GM19468 (cell line): Measurements from ENCODE around the gene PPFIBP1.
A peak's percentile ranks its signal among the peaks of the same experiment; 100 is the strongest.

Experiments used
- ATAC-seq: cut with Tn5 transposase; IDR thresholded peaks from one replicate; pipeline ENCODE4 v1.9.1; 2021; ENCODE audit warnings: mild to moderate bottlenecking, moderate library complexity, moderate number of reproducible peaks; ENCODE audit not compliant: unreplicated experiment; ENCODE audit errors: extremely low read depth

PPFIBP1 gene

DNA sequence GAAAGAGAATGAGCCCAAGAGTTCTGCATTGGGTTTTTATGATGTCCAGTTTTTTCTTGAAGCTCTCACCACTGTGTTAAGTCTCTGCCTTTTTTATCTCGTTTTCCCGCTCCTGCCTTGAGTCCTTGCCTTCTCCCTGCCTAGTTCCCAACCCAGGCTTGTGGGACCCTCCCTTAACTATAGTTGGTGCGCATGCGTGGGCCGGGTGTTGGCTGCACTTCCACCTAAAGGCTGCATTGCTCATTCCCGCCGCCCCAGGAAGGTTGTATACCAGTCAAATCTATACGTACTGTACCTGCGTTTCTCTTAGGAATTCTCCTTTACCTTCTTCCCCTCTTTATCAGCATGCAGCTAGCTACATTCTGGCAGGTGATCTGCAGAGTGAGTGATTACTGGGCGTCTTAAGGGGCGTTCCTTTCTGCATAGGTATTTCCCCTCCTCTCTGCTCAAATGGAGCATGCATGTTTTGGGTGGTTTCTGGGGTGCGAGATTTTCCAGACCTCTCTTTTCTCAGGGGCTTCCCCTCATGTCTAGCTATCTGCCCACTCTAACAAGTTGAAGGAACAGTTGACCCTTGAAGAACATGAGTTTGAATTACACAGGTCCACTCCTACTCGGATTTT lies 165.7 kb downstream of the PPFIBP1 start:
- ATAC-seq = no peak

DNA sequence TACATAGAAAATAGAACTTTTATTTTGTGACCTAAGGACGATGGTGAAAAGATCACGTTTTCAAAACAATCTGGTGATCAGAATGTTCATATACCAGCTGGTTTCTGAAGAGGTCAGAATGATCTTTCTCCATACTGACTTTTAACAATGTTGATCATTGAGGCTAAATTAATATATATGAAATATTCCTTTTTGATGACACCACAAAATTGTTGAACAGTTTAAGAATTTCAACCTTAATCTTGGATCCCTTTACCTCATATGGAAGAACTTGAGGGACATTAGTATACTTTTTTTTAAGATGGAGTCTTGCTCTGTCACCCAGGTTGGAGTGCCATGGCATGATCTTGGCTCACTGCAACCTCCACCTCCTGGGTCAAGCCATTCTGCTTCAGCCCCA lies 169.4 kb downstream of the PPFIBP1 start:
- no peak for ATAC-seq

DNA sequence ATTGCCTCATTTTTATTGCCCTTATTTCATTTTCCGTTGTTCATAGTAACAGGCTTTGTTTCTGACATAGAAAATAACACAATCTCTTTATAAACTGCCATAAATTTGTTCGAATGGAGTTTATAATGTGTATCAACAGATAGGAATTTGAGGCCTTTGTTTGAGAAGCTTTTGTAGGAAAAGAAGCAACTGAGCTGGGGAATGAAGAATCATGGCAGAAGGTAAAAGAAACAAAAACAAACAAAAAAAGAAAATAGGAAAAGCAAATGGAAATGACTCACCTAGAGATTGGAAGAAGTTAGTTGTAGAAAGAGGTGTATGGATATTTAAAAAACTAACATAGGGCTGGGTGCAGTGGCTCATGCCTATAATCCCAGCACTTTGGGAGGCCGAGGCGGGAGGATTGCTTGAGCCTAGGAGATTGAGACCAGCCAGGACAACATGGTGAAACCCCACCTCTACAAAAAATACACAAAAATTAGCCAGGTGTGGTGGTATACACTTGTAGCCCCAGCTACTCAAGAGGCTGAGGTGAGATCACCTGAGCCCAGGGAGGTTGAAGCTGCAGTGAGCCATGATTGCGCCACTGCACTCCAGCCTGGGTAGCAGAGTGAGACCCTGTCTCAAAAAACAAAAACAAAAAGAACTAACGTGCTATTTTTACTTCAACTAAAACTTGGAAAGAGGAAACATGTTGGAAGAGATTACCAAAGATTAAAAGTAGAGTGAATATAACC lies 171.7 kb downstream of the PPFIBP1 start:
- no peak for ATAC-seq

DNA sequence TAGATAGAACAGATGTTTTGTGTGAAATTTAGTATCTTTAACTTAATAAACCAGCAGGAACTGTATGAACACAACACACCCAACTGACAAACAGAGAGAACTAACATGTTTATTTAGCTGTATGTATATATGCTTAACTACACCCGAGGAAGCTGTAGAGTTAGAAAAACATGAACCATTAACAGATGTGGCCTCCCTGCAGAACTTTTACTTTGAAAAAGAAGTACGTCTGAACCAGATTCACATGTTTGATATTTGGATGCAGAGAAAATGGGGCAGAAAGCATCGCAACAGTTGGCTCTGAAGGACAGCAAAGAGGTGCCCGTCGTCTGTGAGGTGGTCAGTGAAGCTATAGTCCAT lies 172.3 kb downstream of the PPFIBP1 start, which contains the start of gene REP15:
Gene REP15, plus strand, starts transcription at position 155 of the 360 bp plus-strand sequence. Its CDS starts 116 bp downstream, at position 271.
- no peak for ATAC-seq

DNA sequence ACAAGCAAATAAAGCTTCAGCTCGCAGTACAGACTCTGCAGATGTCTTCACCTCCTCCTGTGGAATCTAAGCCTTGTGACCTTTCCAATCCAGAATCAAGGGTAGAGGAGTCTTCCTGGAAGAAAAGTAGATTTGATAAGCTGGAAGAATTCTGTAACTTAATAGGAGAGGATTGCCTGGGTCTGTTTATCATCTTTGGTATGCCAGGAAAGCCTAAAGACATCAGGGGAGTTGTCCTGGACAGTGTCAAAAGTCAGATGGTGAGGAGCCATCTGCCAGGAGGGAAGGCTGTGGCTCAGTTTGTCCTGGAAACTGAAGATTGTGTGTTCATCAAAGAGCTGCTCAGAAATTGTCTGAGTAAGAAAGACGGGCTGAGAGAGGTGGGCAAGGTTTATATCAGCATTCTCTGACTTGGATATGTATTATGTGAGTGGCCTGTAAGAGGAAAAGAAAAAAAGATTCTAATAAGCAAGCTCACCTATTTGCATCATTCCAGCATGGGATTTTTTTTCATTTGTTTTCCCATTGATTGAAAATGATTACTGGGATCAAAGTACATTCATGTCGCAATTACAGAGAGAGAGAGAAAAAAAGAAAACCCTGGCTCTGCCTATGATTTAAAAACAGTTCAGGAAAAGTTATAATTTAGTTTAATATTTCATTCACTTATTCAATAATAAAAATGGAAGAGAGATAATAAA lies 173.0 kb downstream of the PPFIBP1 start:
- ATAC-seq = no peak

DNA sequence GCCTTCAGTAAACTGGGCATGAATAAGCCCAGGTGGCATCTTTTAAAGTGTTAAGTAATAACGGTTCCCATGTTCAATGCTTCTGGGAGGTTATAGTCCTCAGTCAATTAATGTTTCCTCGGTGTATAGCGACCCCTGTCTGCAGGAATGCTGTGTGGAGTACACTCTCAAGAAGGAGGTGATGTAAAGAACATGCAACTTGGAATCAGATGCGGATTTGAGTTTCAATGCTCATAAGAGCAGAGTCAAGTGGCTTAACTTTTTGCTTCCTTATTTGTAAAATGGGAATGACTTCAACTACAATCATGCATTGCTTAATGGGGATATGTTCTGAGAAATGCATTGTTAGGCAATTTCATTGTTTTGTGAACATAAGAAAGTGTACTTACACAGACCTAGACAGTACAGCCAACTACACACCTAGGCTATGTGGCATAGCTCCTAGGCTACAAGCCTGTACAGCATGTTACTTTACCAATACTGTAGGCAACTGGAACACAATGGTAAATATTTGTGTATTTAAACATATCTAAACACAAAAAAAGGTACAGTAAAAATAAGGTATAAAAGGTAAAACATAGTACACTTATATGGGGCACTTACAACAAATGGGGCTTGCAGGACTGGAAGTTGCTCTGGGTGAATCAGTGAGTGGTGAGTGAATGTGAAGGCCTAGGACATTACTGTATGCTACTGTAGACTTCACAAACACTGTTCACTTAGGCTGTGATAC lies 179.9 kb downstream of the PPFIBP1 start:
- ATAC-seq = peak; percentile 62

DNA sequence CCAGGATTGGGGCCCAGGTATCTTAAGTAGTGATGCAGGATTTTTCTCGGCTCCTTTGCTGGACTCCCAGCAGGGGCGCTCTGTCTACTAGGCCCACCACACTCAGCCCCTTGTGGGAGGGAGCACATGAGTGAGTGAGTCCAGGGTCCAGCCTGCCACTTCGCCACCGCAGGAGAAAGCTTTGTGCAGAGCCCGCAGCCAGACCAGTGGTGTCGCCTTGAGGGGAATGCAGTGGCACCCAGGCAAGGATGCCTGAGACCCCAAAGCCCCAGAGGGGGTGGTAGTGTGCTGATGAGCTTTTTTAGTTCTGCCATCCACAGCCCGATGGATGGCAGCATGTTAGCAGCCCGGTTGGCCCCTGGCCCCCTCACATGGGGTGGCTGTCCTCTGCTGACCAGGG lies 181.3 kb downstream of the PPFIBP1 start:
- no peak for ATAC-seq

DNA sequence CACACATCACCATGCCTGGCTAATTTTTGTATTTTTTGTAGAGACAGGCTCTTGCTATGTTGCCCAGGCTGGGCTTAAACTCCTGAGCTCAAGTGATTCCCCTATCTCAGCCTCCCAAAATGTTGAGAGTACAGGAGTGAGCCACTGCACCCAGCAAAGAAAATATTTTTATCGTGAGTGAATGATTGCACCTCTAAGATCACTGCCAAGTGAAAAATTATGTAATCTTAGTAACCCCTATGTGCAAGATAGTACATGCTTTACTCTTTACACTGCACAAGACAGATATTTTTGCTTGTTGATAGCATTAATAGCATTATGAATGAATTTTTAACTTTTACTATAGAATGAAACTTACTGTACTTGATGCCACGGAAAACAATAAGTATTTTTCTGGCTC lies 183.2 kb downstream of the PPFIBP1 start:
- ATAC-seq = no peak

DNA sequence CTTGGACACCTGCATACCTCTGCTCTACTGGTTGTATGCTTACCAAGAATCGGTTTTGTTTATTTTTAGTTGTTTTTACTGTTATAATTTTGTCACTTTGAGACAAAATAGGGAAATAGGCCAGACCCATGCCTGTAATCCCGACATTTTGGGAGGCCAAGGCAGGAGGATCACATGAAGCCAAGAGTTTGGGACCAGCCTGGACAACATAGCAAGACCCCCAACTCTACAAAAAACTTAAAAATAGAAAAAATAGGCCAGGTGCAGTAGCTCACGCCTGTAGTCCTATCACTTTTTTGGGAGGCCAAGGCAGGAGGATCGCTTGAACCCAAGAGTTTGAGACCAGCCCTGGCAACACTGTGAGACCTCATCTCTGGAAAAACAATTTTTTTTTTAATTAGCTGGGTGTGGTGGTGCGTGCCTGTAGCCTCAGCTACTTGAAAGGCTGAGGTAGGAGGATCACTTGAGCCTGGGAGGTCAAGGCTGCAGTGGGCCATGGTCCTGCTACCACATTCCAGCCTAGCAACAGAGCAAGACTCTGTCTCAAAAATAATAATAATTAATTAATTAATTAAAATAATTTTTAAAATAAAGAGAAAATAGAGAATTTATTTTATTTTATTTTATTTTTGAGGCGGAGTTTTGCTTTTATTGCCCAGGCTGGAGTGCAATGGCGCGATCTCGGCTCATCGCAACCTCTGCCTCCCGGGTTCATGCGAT lies 185.4 kb downstream of the PPFIBP1 start:
- ATAC-seq = no peak

DNA sequence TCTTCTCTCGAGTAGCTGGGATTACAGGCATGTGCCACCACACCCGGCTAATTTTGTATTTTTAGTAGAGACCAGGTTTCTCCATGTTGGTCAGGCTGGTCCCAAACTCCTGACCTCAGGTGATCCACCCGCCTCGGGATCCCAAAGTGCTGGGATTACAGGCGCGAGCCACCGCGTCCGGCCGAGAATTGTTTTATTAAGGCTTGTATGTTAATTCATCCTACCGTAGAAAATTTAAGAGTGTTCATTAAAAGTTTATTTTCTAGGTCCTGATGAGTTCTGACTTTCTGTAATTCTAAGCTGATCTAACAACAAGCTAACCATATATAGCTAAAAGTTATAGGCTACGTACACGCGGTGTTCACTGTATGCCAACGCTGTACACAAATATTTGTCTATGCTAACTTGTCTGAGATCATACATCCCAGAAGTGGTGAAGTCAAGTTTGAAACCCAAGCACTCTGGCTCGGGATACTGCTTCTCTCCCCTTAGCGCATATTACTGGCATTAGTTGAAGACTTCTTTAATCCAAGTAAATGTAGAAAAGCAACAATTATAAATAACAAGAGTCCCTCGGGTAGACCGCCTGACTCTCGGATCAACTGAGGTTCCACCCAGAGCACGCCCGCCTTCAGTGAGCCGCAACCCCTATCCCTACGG lies 186.1 kb downstream of the PPFIBP1 start:
- ATAC-seq = peak; percentile 17

DNA sequence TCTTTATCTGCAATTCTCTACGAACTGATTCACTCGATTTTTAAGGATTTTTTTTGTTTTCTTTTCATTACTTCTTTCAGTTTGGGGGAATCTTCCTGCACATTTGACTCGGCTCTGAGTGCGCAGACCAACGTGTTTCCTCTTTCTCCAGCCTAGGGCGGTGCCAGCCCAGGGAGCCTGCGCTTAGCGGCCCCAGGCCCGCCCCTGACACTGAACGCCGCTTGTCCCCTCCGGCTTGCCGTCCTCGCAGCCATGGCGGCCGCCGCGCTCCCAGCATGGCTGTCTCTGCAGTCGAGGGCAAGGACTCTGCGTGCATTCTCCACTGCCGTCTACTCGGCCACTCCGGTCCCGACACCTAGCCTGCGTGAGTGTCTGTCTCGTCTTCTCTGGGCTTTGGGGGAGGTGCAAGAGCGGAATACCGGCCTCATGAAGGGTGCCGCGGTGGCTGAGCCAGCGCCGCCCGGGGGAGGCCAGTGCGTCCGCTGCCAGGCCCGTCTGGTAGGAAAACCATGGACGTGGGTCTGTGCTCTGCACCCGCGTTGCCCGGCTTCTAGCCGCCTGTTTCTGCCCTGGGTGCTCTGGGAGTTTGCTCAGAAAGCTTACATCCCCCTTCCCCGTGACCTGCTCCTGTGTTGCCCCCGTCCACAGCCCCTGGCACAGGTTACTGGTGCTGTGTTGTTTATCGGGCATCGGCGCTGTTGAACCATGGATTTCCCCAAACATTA lies 186.7 kb downstream of the PPFIBP1 start, which contains the start of gene MRPS35:
Gene MRPS35, plus strand, starts transcription at position 241 of the 725 bp plus-strand sequence. Its CDS starts 12 bp downstream, at position 253.
- peak; percentile 59 for ATAC-seq

DNA sequence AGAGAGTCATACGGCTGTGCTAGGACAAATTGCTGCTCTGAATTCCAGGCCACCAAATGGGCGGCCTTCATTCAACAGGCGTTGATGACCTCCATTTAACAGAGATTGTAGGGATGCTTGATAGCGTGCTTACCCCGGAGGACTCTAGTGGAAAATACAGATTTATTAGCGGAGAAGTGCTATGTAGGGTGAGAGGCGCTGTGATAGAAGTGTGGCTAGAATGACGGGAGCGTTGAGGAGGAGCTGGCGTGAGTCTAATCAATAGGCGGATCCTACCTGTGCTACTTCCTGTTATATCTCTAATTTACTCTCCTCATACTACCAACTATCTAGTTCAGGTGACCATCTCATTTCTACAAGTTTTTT lies 187.3 kb downstream of the PPFIBP1 start:
- ATAC-seq = no peak

DNA sequence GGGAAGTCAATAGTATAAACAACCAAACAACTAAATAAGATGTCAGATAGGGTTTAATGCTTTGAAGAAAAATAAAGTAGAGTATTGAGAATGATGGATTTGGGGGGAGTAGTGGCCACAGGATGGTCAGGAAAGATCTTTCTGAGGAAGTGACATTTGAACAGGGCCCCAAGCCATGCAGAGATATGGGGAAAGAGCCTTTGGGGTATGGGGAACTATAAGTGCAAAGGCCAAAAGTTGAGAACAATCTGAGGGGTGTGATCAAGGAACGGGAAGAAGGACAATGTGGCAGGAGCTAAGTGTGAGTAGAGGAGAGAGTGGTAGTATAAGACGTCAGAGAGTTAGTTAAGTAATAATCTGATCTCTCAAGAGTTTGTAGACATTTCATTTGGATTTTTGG lies 188.0 kb downstream of the PPFIBP1 start:
- ATAC-seq = no peak

DNA sequence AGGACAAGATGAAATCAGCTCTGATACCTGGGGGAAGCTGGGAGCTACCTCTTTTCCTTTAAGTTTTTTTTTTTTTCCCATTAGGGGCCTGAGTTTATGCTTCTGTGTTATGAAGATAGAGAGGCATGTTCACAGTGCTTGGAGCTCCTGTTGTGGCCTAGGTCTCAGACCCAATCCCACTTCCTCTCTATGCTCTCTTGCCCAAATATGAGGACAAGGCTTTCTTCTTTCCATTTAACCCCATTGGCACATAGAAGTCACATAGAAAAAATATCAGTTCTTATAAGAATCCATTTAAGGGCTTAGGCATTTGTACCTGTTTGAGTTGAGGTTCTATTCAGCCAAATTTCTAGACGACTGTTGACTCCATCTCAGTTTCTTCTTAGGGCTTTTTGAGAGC lies 199.2 kb downstream of the PPFIBP1 start:
- ATAC-seq = no peak

DNA sequence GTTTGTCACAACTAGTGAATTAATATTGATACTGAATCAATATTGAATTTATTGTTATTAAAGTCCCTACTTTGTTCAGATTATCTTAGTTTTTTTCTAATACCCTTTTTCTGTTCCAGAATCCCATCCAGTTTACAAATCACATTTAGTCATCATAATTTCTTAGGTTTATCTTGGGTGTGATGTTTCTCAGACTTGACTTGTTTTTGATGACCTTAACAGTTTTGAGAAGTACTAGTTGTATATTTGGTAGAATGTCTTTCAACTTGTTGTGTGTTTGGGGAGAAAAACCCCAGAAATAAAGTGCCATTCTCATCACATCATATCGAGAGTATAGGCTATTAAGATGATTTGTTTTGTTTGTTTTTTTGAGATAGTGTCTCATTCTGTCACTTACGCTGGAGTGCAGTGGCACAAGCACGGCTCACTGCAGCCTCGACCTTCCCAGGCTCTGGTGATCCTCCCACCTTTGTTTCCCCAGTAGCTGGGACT lies 206.1 kb downstream of the PPFIBP1 start:
- no peak for ATAC-seq

DNA sequence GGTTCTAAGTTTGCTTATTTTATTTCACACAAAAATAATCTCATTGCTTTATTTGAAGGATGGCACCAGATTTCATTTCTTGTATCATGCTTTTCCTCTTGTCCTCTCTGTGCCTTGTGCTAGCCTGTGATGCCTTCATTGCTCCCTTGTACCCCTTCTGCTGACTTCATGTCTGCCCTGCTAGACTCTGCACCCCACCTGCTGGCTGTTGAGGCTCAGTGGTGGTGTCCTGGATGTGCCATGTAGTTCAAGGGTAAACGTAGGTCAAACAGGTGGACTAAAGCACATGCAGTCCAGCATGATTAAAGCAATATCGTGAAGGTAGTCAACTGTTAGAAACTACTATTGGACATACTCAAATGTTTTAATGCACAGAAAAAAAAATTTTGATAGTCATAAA lies 208.3 kb downstream of the PPFIBP1 start:
- no peak for ATAC-seq

DNA sequence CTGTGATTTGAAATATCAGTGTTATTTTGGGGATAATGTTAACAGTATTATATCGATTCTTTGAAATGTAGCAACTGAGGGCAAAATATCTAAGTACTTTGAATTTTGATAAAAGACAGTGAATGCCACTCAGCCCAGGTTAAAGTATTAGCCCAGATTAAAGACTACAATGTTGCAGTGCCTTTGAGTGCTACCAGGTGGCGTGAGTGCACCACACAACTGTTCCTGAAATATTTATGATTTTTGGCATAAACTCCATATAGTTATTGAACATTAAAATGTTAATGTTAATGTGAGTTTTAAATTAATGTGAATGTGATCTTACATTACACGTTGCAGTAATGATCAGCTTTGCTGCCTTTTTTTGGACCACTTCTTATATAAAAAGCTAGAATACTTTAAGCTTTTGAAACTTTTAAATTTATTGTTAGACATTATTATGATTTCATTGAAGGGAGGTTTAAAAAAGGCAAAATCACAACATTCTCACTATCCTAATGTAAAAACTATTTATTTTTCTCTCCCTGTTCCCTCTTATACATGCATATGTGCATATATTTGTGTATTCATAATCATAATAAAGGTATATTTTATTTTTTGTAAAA lies 209.1 kb downstream of the PPFIBP1 start:
- no peak for ATAC-seq

DNA sequence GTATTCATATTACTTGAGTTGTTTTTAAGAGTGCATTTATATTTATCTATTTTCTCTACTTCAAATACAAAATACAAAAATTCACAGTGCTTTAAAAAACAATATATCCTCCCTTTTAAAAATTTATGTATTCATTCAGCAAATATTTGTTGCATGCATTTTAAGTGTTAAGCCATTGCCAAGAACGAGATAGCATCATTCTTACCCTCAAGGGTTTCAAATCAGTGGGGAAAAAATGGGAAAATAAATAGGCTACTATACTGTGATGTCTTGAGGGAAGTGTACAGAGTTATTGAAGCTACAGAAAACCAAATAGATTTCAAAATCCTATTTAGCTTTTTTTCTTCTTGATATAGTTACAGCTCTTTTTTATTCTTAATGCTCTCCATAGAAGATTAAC lies 209.8 kb downstream of the PPFIBP1 start:
- no peak for ATAC-seq
